Measurements from ENCODE around the gene DVL3.
"Not testable (repeated sequence)": the region's sequence is repeated elsewhere in the genome, so short reads cannot be mapped to it uniquely, and the experiment has no call there.

Gene DVL3

GRCh38 chr3:184156522-184156955 is 1.4 kb downstream of the DVL3 start:
- DNase-seq: no peak

GRCh38 chr3:184157206-184157605 is 2.0 kb downstream of the DVL3 start:
- DNase-seq: no peak

GRCh38 chr3:184158404-184158803 is 3.2 kb downstream of the DVL3 start:
- no peak for DNase-seq

GRCh38 chr3:184160456-184160855 is 5.3 kb downstream of the DVL3 start:
- DNase-seq: no peak

GRCh38 chr3:184162571-184163070 is 7.4 kb downstream of the DVL3 start:
- not testable (repeated sequence) for DNase-seq

- DNase-seq: no peak
Measured at GRCh38 chr3:184164648-184165330, 9.6 kb downstream of the DVL3 start.

- DNase-seq: no peak
Measured at GRCh38 chr3:184165543-184165942, 10.4 kb downstream of the DVL3 start.

GRCh38 chr3:184166671-184167070 is 11.5 kb downstream of the DVL3 start:
- no peak for DNase-seq

GRCh38 chr3:184167786-184168185 is 12.6 kb downstream of the DVL3 start:
- DNase-seq: no peak

- no peak for DNase-seq
Measured at GRCh38 chr3:184168363-184169120, 13.4 kb downstream of the DVL3 start.

GRCh38 chr3:184169896-184170875 is 15.0 kb downstream of the DVL3 start:
- DNase-seq: no peak

GRCh38 chr3:184171562-184171961 is 16.4 kb downstream of the DVL3 start:
- DNase-seq: no peak

- no peak for DNase-seq
Measured at GRCh38 chr3:184172681-184173373, 17.6 kb downstream of the DVL3 start.

- no peak for DNase-seq
Measured at GRCh38 chr3:184173374-184173722, 18.2 kb downstream of the DVL3 start.

GRCh38 chr3:184174284-184174645 is 19.1 kb downstream of the DVL3 start:
- no peak for DNase-seq

- DNase-seq: peak; percentile 83
Measured at GRCh38 chr3:184174646-184175492, 19.7 kb downstream of the DVL3 start, which contains the start of gene AP2M1. Gene AP2M1 (plus strand): TSS chr3:184174855. CDS start chr3:184176994, 2,139 bp downstream.

GRCh38 chr3:184175506-184175905 is 20.3 kb downstream of the DVL3 start:
- DNase-seq: no peak

- no peak for DNase-seq
Measured at GRCh38 chr3:184175981-184176376, 20.8 kb downstream of the DVL3 start.

- DNase-seq: no peak
Measured at GRCh38 chr3:184176377-184177330, 21.5 kb downstream of the DVL3 start.

GRCh38 chr3:184177331-184177731 is 22.2 kb downstream of the DVL3 start:
- DNase-seq: no peak
